Liver (tissue), 9 donors: ENCODE measurements around the gene FGF21. TPM values are rescaled to one million over a fixed set of nuclear protein-coding genes. Genes with fewer than 3 reads are reported as not detected.
A peak's percentile ranks its signal among the peaks of the same experiment; 100 is the strongest.

Experiments used
- DNase-seq: peaks from one replicate; pipeline ENCODE4 v3.0.0-alpha.2; 2017; ENCODE audit warnings: low spot score
- H3K27ac ChIP-seq, 2 donors: one replicate each; pipeline ENCODE4 v1.7.0; 2013; ENCODE audit warnings: inconsistent platforms in 2 of 2, low read length in 2 of 2, control low read depth in 1 of 2, low read depth in 1 of 2, mild to moderate bottlenecking in 1 of 2
- H3K27me3 ChIP-seq, 4 donors: one replicate each; pipeline versions ENCODE4 v1.6.1 to v1.7.0; 2013; ENCODE audit warnings: low read length in 3 of 4, inconsistent platforms in 1 of 4, mild to moderate bottlenecking in 1 of 4, moderate library complexity in 1 of 4; ENCODE audit not compliant: control insufficient read depth in 4 of 4, insufficient read depth in 4 of 4
- H3K36me3 ChIP-seq, 4 donors: one replicate each; pipeline versions ENCODE4 v1.6.1 to v1.7.0; 2013; ENCODE audit warnings: low read length in 3 of 4, mild to moderate bottlenecking in 3 of 4, low read depth in 1 of 4, moderate library complexity in 1 of 4; ENCODE audit not compliant: control insufficient read depth in 4 of 4, insufficient read depth in 3 of 4
- H3K4me1 ChIP-seq, 4 donors: one replicate each; pipeline versions ENCODE4 v1.6.1 to v1.7.0; 2013; ENCODE audit warnings: low read length in 3 of 4, mild to moderate bottlenecking in 3 of 4, moderate library complexity in 1 of 4; ENCODE audit not compliant: control insufficient read depth in 4 of 4, insufficient read depth in 4 of 4
- H3K4me3 ChIP-seq, 3 donors: one replicate each; pipeline versions ENCODE4 v1.6.1 to v1.7.0; 2013; ENCODE audit warnings: low read length in 3 of 3, control low read depth in 1 of 3, low read depth in 1 of 3, mild to moderate bottlenecking in 1 of 3
- H3K9ac ChIP-seq, 2 donors: one replicate each; pipeline ENCODE4 v1.7.0; 2013; ENCODE audit warnings: low read length in 2 of 2, mild to moderate bottlenecking in 2 of 2, moderate library complexity in 2 of 2, control low read depth in 1 of 2, low read depth in 1 of 2
- H3K9me3 ChIP-seq, 4 donors: one replicate each; pipeline versions ENCODE4 v1.6.1 to v1.7.0; 2013; ENCODE audit warnings: low read length in 3 of 4; ENCODE audit not compliant: control insufficient read depth in 4 of 4
- FOXA1 ChIP-seq: IDR thresholded peaks from 2 replicates; pipeline ENCODE4 v1.6.1; 2016; ENCODE audit warnings: antibody characterized with exemption
- FOXA2 ChIP-seq: IDR thresholded peaks from 2 replicates; pipeline ENCODE4 v1.6.1; 2016; ENCODE audit warnings: antibody characterized with exemption
- GABPA ChIP-seq, 2 donors: IDR thresholded peaks in 1 of 2; conservative IDR thresholded peaks in 1 of 2; 2 replicates each; pipeline ENCODE4 v1.6.1; 2016; ENCODE audit warnings: antibody characterized with exemption in 2 of 2, mild to moderate bottlenecking in 1 of 2, moderate library complexity in 1 of 2
- HNF4A ChIP-seq, 2 donors: conservative IDR thresholded peaks; 2 replicates each; pipeline ENCODE4 v1.6.1; 2016; ENCODE audit warnings: antibody characterized with exemption in 2 of 2, mild to moderate bottlenecking in 2 of 2
- HNF4G ChIP-seq: IDR thresholded peaks from 2 replicates; pipeline ENCODE4 v1.6.1; 2016; ENCODE audit warnings: antibody characterized with exemption
- JUND ChIP-seq, 2 donors: IDR thresholded peaks; 2 replicates each; pipeline ENCODE4 v1.6.1; 2016; ENCODE audit warnings: antibody characterized with exemption in 2 of 2
- SP1 ChIP-seq: IDR thresholded peaks from 2 replicates; pipeline ENCODE4 v1.6.1; 2018; ENCODE audit warnings: antibody characterized with exemption, mild to moderate bottlenecking
- TAF1 ChIP-seq: conservative IDR thresholded peaks from 2 replicates; pipeline ENCODE4 v1.6.1; 2016; ENCODE audit warnings: antibody characterized with exemption, mild to moderate bottlenecking
- YY1 ChIP-seq: IDR thresholded peaks from 2 replicates; pipeline ENCODE4 v1.6.1; 2016; ENCODE audit warnings: antibody characterized with exemption, mild to moderate bottlenecking
- WGBS: extraction: QIAGEN DNeasy Blood & Tissue Kit; methylation state at CpG from one replicate; pipeline ENCODE4 v1.1.7; 2013; 5-methylcytosine and 5-hydroxymethylcytosine counted together
- polyA plus RNA-seq, 2 donors: library from polyadenylated mRNA; stranded (reverse) in 1 of 2; unstranded in 1 of 2; fragments of 200-250 nt in 1 of 2; fragments of >200 nt in 1 of 2; fragmentation: Nextera tagmentation in 1 of 2; extraction: Ambion mirVana in 1 of 2; gene quantifications; one replicate each; pipeline versions ENCODE4 v1.2.1 to v1.2.3, GENCODE V29; 2013 to 2015
- total RNA-seq, 2 donors: library from RNA; depleted of rRNA; stranded (reverse); fragments of >200 nt; gene quantifications; one replicate each; pipeline ENCODE4 v1.2.3, GENCODE V29; 2014
- TF ChIP-seq, protein P1 (sequence below): IDR thresholded peaks from 2 replicates; pipeline ENCODE4 v1.6.1; 2016; ENCODE audit warnings: antibody characterized with exemption
- TF ChIP-seq, protein P2 (sequence below): IDR thresholded peaks from 2 replicates; pipeline ENCODE4 v1.6.1; 2016; ENCODE audit warnings: antibody characterized with exemption, mild to moderate bottlenecking
- TF ChIP-seq, protein P3 (sequence below): IDR thresholded peaks from 2 replicates; pipeline ENCODE4 v1.6.1; 2016; ENCODE audit warnings: antibody characterized with exemption
- TF ChIP-seq, protein P4 (sequence below): IDR thresholded peaks from 2 replicates; pipeline ENCODE4 v1.6.1; 2016; ENCODE audit warnings: antibody characterized with exemption
- donor health status: healthy.
- donor health status: healthy.
- donor health status: healthy.
- donor health status: healthy.
- donor health status: healthy.

Gene FGF21
- total and polyA plus RNA-seq, 4 donors: 5.5 to 18.5 (median 6.5) TPM; not detected in 1

DNA sequence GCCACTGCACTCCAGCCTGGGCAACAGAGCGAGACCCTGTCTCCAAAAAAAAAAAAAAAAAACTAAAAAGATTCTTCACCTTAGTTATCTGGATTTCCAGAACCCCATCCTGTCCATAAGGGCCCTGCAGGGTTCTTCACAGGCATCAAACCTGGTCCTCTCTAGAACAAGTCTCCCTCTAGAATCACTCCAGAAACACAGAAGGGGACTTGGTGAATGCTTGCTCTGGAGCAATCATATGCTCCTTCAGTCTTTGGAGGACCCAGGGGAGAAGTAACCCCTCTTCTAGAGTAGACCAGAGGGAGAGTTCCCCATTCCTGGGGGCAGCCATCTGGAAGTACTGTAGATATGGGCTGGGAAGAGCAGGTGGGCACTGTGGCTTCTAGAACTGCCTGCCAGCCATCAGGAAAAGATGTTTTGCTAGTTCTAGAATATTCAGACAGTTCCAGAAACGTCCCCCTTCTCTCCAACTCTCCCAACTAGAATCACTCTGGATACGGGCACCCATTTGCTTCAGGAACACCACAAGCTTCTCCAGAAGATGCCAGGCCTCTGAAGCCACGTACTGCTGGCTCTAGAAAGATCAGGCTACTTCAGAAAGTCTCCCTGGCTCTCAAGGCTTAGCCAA is 5.6 kb upstream of the FGF21 start (continued):
- TF ChIP-seq, protein P1, sequence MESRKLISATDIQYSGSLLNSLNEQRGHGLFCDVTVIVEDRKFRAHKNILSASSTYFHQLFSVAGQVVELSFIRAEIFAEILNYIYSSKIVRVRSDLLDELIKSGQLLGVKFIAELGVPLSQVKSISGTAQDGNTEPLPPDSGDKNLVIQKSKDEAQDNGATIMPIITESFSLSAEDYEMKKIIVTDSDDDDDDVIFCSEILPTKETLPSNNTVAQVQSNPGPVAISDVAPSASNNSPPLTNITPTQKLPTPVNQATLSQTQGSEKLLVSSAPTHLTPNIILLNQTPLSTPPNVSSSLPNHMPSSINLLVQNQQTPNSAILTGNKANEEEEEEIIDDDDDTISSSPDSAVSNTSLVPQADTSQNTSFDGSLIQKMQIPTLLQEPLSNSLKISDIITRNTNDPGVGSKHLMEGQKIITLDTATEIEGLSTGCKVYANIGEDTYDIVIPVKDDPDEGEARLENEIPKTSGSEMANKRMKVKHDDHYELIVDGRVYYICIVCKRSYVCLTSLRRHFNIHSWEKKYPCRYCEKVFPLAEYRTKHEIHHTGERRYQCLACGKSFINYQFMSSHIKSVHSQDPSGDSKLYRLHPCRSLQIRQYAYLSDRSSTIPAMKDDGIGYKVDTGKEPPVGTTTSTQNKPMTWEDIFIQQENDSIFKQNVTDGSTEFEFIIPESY: no peak
- TF ChIP-seq TAF1 (no peak), FOXA1 (no peak)

DNA sequence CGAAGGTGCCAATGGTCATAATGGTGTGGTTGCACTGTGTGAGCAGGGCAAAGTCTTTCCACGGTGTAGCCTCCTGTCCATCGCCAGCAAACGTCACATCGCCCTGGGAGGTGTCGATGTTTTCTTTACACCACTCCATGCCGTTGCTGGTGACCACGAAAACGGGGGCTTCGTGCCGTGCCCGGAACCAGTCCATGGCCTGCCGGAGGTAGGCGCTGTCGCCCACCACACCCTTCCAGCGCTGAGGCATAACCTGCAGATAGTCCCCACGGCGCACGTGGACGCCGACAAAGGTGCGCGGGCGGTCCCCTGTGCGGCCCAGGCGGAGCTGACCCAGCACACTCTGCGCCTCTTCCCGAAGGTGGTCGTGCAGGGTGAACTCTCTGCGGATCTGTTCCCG is 5.0 kb upstream of the FGF21 start:
- Histone ChIP-seq H3K4me1 (peaks cover 0 to 9% (median 4%) of the 10 kb centered on the region in 4 donors), H3K27ac (no peak overlapping the region), H3K9me3 (no peaks in the 10 kb centered on the region), H3K4me3 (no peak overlapping the region), H3K36me3 (no peaks in the 10 kb centered on the region), H3K9ac (no peak overlapping the region), H3K27me3 (no peaks in the 10 kb centered on the region)
- no peak for TF ChIP-seq JUND (IDR thresholded peaks at IDR 0.05)
- TF ChIP-seq TAF1: no peak
- TF ChIP-seq HNF4A (conservative IDR thresholded peaks at IDR 0.05): peak; percentile 26 to 43
- TF ChIP-seq, protein P1: no peak
- TF ChIP-seq, protein P2, sequence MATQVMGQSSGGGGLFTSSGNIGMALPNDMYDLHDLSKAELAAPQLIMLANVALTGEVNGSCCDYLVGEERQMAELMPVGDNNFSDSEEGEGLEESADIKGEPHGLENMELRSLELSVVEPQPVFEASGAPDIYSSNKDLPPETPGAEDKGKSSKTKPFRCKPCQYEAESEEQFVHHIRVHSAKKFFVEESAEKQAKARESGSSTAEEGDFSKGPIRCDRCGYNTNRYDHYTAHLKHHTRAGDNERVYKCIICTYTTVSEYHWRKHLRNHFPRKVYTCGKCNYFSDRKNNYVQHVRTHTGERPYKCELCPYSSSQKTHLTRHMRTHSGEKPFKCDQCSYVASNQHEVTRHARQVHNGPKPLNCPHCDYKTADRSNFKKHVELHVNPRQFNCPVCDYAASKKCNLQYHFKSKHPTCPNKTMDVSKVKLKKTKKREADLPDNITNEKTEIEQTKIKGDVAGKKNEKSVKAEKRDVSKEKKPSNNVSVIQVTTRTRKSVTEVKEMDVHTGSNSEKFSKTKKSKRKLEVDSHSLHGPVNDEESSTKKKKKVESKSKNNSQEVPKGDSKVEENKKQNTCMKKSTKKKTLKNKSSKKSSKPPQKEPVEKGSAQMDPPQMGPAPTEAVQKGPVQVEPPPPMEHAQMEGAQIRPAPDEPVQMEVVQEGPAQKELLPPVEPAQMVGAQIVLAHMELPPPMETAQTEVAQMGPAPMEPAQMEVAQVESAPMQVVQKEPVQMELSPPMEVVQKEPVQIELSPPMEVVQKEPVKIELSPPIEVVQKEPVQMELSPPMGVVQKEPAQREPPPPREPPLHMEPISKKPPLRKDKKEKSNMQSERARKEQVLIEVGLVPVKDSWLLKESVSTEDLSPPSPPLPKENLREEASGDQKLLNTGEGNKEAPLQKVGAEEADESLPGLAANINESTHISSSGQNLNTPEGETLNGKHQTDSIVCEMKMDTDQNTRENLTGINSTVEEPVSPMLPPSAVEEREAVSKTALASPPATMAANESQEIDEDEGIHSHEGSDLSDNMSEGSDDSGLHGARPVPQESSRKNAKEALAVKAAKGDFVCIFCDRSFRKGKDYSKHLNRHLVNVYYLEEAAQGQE: no peak
- TF ChIP-seq, protein P3, sequence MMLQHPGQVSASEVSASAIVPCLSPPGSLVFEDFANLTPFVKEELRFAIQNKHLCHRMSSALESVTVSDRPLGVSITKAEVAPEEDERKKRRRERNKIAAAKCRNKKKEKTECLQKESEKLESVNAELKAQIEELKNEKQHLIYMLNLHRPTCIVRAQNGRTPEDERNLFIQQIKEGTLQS: no peak
- no peak for TF ChIP-seq FOXA1
- WGBS: 87% methylated on average over 31 of the region's 31 CpGs
- DNase-seq: no peak

DNA sequence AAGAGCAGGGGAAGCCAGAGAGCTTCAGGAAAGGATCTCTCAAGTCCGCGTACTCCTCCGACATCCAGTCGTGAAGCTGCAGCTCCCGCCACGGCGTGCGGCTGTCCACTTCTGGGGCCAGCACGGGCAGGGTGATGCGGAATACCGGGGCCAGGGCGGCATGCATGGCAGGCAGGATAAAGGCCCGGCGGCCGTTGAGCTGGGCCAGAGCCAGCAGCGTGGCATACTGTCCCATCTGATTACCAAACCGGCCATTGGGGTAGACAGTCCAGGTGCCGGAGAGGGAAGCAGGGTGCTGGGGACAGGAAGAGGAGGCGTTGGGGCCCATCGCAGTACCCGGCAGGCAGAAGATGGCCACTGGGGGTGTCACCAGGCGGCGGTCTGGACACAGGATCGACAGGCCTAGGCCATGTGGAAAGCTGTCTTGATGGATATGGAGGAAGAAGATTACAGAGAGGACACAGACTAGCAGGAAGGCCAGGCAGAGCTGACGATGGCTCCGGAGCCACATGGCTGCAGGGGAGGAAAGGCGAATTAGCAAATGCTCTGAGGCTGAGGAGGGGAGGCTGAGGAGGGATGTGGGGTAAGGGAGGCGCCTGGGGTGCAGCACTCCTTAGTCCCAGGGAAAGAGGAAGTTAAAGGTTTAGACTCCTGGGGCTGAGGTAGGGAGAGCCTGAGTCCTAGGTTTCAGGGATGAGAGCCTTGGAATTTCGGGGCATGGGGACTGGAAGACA is 4.4 kb upstream of the FGF21 start:
- 92% methylated on average over 29 of the region's 29 CpGs for WGBS
- no peaks in the 10 kb centered on the region for H3K9me3 ChIP-seq
- DNase-seq: no peak
- H3K4me3 ChIP-seq: no peak overlapping the region
- no peak overlapping the region for H3K9ac ChIP-seq
- H3K27ac ChIP-seq: no peak overlapping the region
- H3K27me3 ChIP-seq: no peaks in the 10 kb centered on the region
- no peaks in the 10 kb centered on the region for H3K36me3 ChIP-seq
- H3K4me1 ChIP-seq: peaks cover 0 to 15% (median 10%) of the 10 kb centered on the region in 4 donors
- TF ChIP-seq HNF4A (conservative IDR thresholded peaks at IDR 0.05) (no peak), GABPA (IDR thresholded peaks at IDR 0.05 in 1 of 2, conservative IDR thresholded peaks at IDR 0.05 in 1 of 2) (no peak), TAF1 (no peak), FOXA1 (no peak), HNF4G (no peak), SP1 (no peak), JUND (IDR thresholded peaks at IDR 0.05) (no peak), YY1 (no peak), FOXA2 (no peak)
- TF ChIP-seq, protein P4, sequence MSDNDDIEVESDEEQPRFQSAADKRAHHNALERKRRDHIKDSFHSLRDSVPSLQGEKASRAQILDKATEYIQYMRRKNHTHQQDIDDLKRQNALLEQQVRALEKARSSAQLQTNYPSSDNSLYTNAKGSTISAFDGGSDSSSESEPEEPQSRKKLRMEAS: no peak
- TF ChIP-seq, protein P3: no peak
- TF ChIP-seq, protein P1: no peak
